Endodermal cell (in vitro differentiated cells): Measurements from ENCODE around the gene F2RL2. TPM values are rescaled to one million over a fixed set of nuclear protein-coding genes. Genes with fewer than 3 reads are reported as not detected.

Experiments
- DNase-seq: peaks from one replicate; pipeline ENCODE4 v3.0.0-alpha.2; 2017
- H3K27ac ChIP-seq: 2 replicates; pipeline ENCODE4 v1.5.1; 2013; ENCODE audit warnings: mild to moderate bottlenecking, low read depth, low read length, moderate library complexity
- H3K27me3 ChIP-seq: 2 replicates; pipeline ENCODE4 v1.6.1; 2013; ENCODE audit warnings: mild to moderate bottlenecking, low read length, moderate library complexity; ENCODE audit not compliant: insufficient read depth, control insufficient read depth, poor library complexity, severe bottlenecking
- H3K36me3 ChIP-seq: 2 replicates; pipeline ENCODE4 v1.7.0; 2013; ENCODE audit warnings: mild to moderate bottlenecking, low read length, moderate library complexity; ENCODE audit not compliant: control insufficient read depth, insufficient read depth
- H3K4me1 ChIP-seq: one replicate; pipeline ENCODE4 v1.7.0; 2013; ENCODE audit warnings: low read length; ENCODE audit not compliant: control insufficient read depth, insufficient read depth
- H3K4me3 ChIP-seq: 2 replicates; pipeline ENCODE4 v1.5.1; 2013; ENCODE audit warnings: mild to moderate bottlenecking, low read length, moderate library complexity
- H3K9ac ChIP-seq: 2 replicates; pipeline ENCODE4 v1.6.1; 2013; ENCODE audit warnings: mild to moderate bottlenecking, low read length, moderate library complexity; ENCODE audit not compliant: poor library complexity, severe bottlenecking; ENCODE audit errors: extremely low read depth
- H3K9me3 ChIP-seq: 2 replicates; pipeline ENCODE4 v1.6.1; 2013; ENCODE audit warnings: mild to moderate bottlenecking, low read length, moderate library complexity; ENCODE audit not compliant: control insufficient read depth
- H3K27ac Mint-ChIP-seq: 2 replicates; pipeline ENCODE4 v1.8.0; 2020; ENCODE audit warnings: mixed read lengths
- H3K27me3 Mint-ChIP-seq: 2 replicates; pipeline ENCODE4 v1.8.0; 2021; ENCODE audit warnings: mild to moderate bottlenecking, mixed read lengths; ENCODE audit not compliant: insufficient read depth
- H3K36me3 Mint-ChIP-seq: 2 replicates; pipeline ENCODE4 v1.8.0; 2020; ENCODE audit warnings: low read depth, mixed read lengths
- H3K4me1 Mint-ChIP-seq: 2 replicates; pipeline ENCODE4 v1.8.0; 2020; ENCODE audit warnings: mixed read lengths
- H3K4me3 Mint-ChIP-seq: 2 replicates; pipeline ENCODE4 v1.8.0; 2020; ENCODE audit warnings: mild to moderate bottlenecking, moderate library complexity, mixed read lengths
- H3K9me3 Mint-ChIP-seq: 2 replicates; pipeline ENCODE4 v1.8.0; 2020; ENCODE audit warnings: mild to moderate bottlenecking, mixed read lengths
- CTCF ChIP-seq: fragments of 200-600 bp; sonication (generic); conservative IDR thresholded peaks from 2 replicates; pipeline ENCODE4 v1.5.0; 2021; ENCODE audit warnings: antibody characterized with exemption, mild to moderate bottlenecking
- WGBS, 2 experiments: methylation state at CpG; one replicate each; pipeline versions ENCODE4 v1.1.5 to v1.1.7; 2013; ENCODE audit warnings: missing lambda C conversion rate in 2 of 2, mixed read lengths in 1 of 2; ENCODE audit not compliant: insufficient coverage in 1 of 2, insufficient read length in 1 of 2; 5-methylcytosine and 5-hydroxymethylcytosine counted together
- total RNA-seq, 2 donors: library from RNA; stranded (reverse); fragmentation: NEBNext Ultra II Directional in 1 of 2; extraction: Animal tissue kit (Norgen Biotek cat#: 25700) in 1 of 2; gene quantifications; 2 replicates in 1 of 2; 3 replicates in 1 of 2; pipeline ENCODE4 v1.2.1, GENCODE V29; 2021

F2RL2 gene
- total RNA-seq, 2 donors from 2014 or later = 0.18 to 0.53 TPM

DNA sequence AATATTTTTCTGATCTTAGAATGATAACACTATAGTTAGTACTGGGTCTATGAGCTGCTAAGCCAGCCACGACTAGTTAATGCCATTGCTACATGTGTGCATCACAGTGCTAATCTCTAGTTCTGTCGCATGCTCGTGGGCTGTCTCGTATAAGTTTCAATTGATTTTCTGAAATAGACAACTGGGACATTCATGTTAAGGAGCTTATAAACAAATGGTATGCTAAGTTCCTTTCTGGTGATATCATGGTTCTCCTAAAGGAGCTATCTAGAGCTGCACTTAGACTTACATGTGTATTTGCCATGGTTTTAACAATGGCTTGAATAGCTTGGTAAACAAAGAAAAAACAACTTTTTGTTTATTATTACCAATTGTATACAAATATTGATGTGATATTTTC, 46.2 kb downstream of the F2RL2 start:
- Mint-ChIP-seq H3K4me1 (peaks cover 17% of the 10 kb centered on the region), H3K27me3 (peaks cover 12% of the 10 kb centered on the region), H3K36me3 (no peaks in the 10 kb centered on the region), H3K9me3 (no peaks in the 10 kb centered on the region), H3K4me3 (no peak overlapping the region), H3K27ac (no peak overlapping the region)
- Histone ChIP-seq H3K4me1 (peaks cover 3% of the 10 kb centered on the region), H3K27ac (no peak overlapping the region), H3K9ac (no peak overlapping the region), H3K9me3 (no peaks in the 10 kb centered on the region), H3K27me3 (no peaks in the 10 kb centered on the region), H3K36me3 (no peaks in the 10 kb centered on the region), H3K4me3 (no peak overlapping the region)
- 93% methylated on average over 4 of the region's 4 CpGs for WGBS, 2 experiments
- no peak for TF ChIP-seq CTCF
- DNase-seq = no peak

- no peak overlapping the region for H3K27ac ChIP-seq
- no peak overlapping the region for H3K9ac ChIP-seq
- Mint-ChIP-seq H3K4me3 (no peak overlapping the region), H3K27ac (no peak overlapping the region), H3K9me3 (no peaks in the 10 kb centered on the region), H3K27me3 (peaks cover 7% of the 10 kb centered on the region), H3K4me1 (peaks cover 12% of the 10 kb centered on the region), H3K36me3 (no peaks in the 10 kb centered on the region)
- H3K27me3 ChIP-seq = no peaks in the 10 kb centered on the region
- no peak for TF ChIP-seq CTCF
- DNase-seq = no peak
- H3K4me3 ChIP-seq = no peak overlapping the region
- peaks cover 3% of the 10 kb centered on the region for H3K4me1 ChIP-seq
- H3K9me3 ChIP-seq = no peaks in the 10 kb centered on the region
- no peaks in the 10 kb centered on the region for H3K36me3 ChIP-seq
Measured at GRCh38 chr5:76576450-76576849, 46.8 kb downstream of the F2RL2 start.

GRCh38 chr5:76571559-76571958, 51.6 kb downstream of the F2RL2 start:
- no peaks in the 10 kb centered on the region for H3K4me1 Mint-ChIP-seq

More at GRCh38 chr5:76571559-76571958, 51.6 kb downstream of the F2RL2 start:
- Histone ChIP-seq H3K9ac (no peak overlapping the region), H3K9me3 (no peaks in the 10 kb centered on the region), H3K27ac (no peak overlapping the region), H3K36me3 (no peaks in the 10 kb centered on the region), H3K27me3 (peaks cover 22% of the 10 kb centered on the region), H3K4me1 (no peaks in the 10 kb centered on the region), H3K4me3 (no peak overlapping the region)
- TF ChIP-seq CTCF = peak; percentile 55
- Mint-ChIP-seq H3K9me3 (no peaks in the 10 kb centered on the region), H3K4me3 (no peak overlapping the region), H3K36me3 (no peaks in the 10 kb centered on the region), H3K27me3 (peaks cover 11% of the 10 kb centered on the region), H3K27ac (no peak overlapping the region)
- DNase-seq = no peak
